ENCODE data around the gene GBX1.

DNA sequence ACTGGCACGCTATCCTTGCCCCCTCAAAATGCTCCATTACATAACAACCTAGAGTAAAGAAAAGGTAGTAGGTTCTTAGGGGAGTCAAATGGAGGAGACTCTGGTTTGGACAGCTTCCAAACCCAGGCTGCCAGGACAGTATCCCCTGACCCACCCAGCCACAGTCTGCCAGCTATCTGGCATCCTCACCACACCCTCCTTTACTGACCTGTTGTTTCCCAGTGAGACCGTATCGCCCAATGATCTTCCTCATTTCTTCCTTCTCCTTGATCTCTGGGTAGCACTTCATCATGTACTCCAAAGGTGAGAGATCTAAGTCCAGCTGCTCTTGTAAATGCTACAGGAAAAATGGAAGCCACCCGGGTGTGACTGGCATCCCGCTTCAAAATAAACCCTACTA is 47.9 kb upstream of the GBX1 start:
- TF ChIP-seq, protein P1, sequence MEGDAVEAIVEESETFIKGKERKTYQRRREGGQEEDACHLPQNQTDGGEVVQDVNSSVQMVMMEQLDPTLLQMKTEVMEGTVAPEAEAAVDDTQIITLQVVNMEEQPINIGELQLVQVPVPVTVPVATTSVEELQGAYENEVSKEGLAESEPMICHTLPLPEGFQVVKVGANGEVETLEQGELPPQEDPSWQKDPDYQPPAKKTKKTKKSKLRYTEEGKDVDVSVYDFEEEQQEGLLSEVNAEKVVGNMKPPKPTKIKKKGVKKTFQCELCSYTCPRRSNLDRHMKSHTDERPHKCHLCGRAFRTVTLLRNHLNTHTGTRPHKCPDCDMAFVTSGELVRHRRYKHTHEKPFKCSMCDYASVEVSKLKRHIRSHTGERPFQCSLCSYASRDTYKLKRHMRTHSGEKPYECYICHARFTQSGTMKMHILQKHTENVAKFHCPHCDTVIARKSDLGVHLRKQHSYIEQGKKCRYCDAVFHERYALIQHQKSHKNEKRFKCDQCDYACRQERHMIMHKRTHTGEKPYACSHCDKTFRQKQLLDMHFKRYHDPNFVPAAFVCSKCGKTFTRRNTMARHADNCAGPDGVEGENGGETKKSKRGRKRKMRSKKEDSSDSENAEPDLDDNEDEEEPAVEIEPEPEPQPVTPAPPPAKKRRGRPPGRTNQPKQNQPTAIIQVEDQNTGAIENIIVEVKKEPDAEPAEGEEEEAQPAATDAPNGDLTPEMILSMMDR (conservative IDR thresholded peaks at IDR 0.05; ENCODE audit: low read length), result no peak
- TF ChIP-seq EZH2phosphoT487 (IDR thresholded peaks at IDR 0.05; ENCODE audit: borderline replicate concordance), result no peak

Measured in Loucy (cell line).